ENCODE measurements around the gene MED13L. TPM values are rescaled to one million over a fixed set of nuclear protein-coding genes. Genes with fewer than 3 reads are reported as not detected.
A peak's percentile ranks its signal among the peaks of the same experiment; 100 is the strongest.

Gene MED13L
- total and polyA plus RNA-seq, 2 donors (not counting 1 experiment from before 2014, with no cell fraction given) = 56.5 to 97.3 TPM

GRCh38 chr12:116028619-116029018 is 248.9 kb downstream of the MED13L start:
- no peak overlapping the region for H3K27ac ChIP-seq (ENCODE audit: insufficient read depth, low read length)
- no peak for DNase-seq (ENCODE audit: low read depth in 2 of 2)
- H3K4me3 ChIP-seq (replicated peaks in 1 of 4; ENCODE audit: control extremely low read depth in 1 of 4, insufficient read depth in 1 of 4, low read depth in 3 of 4, low read length in 4 of 4) = no peak overlapping the region
- H3K79me2 ChIP-seq (ENCODE audit: control insufficient read depth, insufficient read depth, low read length) = peaks cover 17% of the 10 kb centered on the region
- H2AFZ ChIP-seq (ENCODE audit: low read length) = no peak overlapping the region
- no peak overlapping the region for H3K9ac ChIP-seq (ENCODE audit: insufficient read depth, low read length)
- H3K27me3 ChIP-seq (ENCODE audit: control insufficient read depth, insufficient read depth, low read length) = no peaks in the 10 kb centered on the region
- no peak overlapping the region for H3K4me2 ChIP-seq (ENCODE audit: extremely low read depth, insufficient read depth, low read length)
- no peaks in the 10 kb centered on the region for H4K20me1 ChIP-seq (ENCODE audit: control insufficient read depth, extremely low read depth, insufficient read depth, low read length)
- H3K4me1 ChIP-seq (ENCODE audit: control insufficient read depth, extremely low read depth, insufficient read depth, low read length) = no peaks in the 10 kb centered on the region
- no peaks in the 10 kb centered on the region for H3K36me3 ChIP-seq (ENCODE audit: control insufficient read depth, insufficient read depth, low read length)
- TF ChIP-seq CTCF (conservative IDR thresholded peaks at IDR 0.05 in 1 of 2, IDR thresholded peaks at IDR 0.05 in 1 of 2; ENCODE audit: low read depth in 1 of 2, low read length in 2 of 2) (no peak), EZH2 (IDR thresholded peaks at IDR 0.05; ENCODE audit: low read length, missing control alignments) (no peak)
- H3K9me3 ChIP-seq (ENCODE audit: control insufficient read depth, insufficient read depth, low read depth, low read length) = no peaks in the 10 kb centered on the region

DNA sequence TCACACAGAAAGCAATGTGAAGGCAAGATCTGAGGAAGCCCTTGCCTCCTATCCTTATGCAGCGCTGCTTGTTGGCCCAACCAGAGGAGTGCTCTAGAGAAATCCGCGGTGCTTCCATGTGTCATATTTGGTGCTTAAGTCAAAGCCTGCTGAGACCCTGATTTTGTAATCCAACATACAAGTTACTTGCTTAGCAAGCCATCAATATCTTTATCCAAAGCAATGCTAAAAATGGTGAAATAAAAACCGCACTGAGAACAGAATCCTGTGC is 250.0 kb downstream of the MED13L start:
- H2AFZ ChIP-seq (ENCODE audit: low read length) = no peak overlapping the region
- TF ChIP-seq CTCF (conservative IDR thresholded peaks at IDR 0.05 in 1 of 2, IDR thresholded peaks at IDR 0.05 in 1 of 2; ENCODE audit: low read depth in 1 of 2, low read length in 2 of 2) (no peak), EZH2 (IDR thresholded peaks at IDR 0.05; ENCODE audit: low read length, missing control alignments) (no peak)
- no peaks in the 10 kb centered on the region for H3K4me1 ChIP-seq (ENCODE audit: control insufficient read depth, extremely low read depth, insufficient read depth, low read length)
- H3K27ac ChIP-seq (ENCODE audit: insufficient read depth, low read length) = no peak overlapping the region
- no peak overlapping the region for H3K4me2 ChIP-seq (ENCODE audit: extremely low read depth, insufficient read depth, low read length)
- peak in 1 of 2 donors; percentile 8 for DNase-seq (ENCODE audit: low read depth in 2 of 2)
- no peaks in the 10 kb centered on the region for H3K9me3 ChIP-seq (ENCODE audit: control insufficient read depth, insufficient read depth, low read depth, low read length)
- peaks cover 21% of the 10 kb centered on the region for H3K79me2 ChIP-seq (ENCODE audit: control insufficient read depth, insufficient read depth, low read length)
- no peak overlapping the region for H3K9ac ChIP-seq (ENCODE audit: insufficient read depth, low read length)
- H3K4me3 ChIP-seq (replicated peaks in 1 of 4; ENCODE audit: control extremely low read depth in 1 of 4, insufficient read depth in 1 of 4, low read depth in 3 of 4, low read length in 4 of 4) = no peak overlapping the region
- H4K20me1 ChIP-seq (ENCODE audit: control insufficient read depth, extremely low read depth, insufficient read depth, low read length) = no peaks in the 10 kb centered on the region
- no peaks in the 10 kb centered on the region for H3K27me3 ChIP-seq (ENCODE audit: control insufficient read depth, insufficient read depth, low read length)
- no peaks in the 10 kb centered on the region for H3K36me3 ChIP-seq (ENCODE audit: control insufficient read depth, insufficient read depth, low read length)

DNA sequence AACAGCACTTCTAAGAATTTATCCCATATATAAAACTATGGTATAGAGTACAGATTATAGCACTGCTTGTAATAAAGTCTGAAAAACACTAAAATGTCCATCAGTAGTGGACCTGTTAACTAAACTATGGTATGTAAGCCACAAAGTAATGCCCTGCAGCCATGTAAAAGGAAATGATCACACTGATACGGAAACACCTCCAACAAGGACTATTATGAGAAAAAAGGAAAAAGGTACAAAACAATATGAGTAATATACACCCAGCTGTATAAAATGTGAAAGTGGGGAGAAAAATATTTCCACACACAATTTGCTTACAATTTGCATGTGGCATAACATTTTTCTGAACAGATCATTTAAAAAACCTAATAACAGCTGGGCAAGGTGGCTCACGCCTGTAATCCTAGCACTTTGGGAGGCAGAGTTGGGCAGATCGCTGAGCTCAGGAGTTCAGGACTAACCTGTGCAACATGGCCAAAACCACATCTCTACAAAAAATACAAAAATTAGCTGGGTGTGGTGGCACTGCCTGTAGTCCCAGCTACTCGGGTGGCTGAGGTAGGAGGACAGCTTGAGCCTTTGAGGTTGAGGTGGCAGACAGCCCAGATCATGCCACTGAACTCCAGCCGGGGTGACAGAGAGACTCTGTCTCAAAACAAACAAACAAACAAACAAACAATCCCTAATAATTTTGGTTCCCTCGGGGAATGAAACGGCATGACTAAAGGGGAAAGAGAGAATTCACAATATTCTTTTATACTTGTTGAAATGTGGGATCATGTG is 250.5 kb downstream of the MED13L start:
- Histone ChIP-seq H4K20me1 (ENCODE audit: control insufficient read depth, extremely low read depth, insufficient read depth, low read length) (no peaks in the 10 kb centered on the region), H3K27me3 (ENCODE audit: control insufficient read depth, insufficient read depth, low read length) (no peaks in the 10 kb centered on the region), H3K9ac (ENCODE audit: insufficient read depth, low read length) (no peak overlapping the region), H3K79me2 (ENCODE audit: control insufficient read depth, insufficient read depth, low read length) (peaks cover 21% of the 10 kb centered on the region), H3K36me3 (ENCODE audit: control insufficient read depth, insufficient read depth, low read length) (no peaks in the 10 kb centered on the region), H3K4me1 (ENCODE audit: control insufficient read depth, extremely low read depth, insufficient read depth, low read length) (no peaks in the 10 kb centered on the region), H3K4me2 (ENCODE audit: extremely low read depth, insufficient read depth, low read length) (no peak overlapping the region), H3K4me3 (replicated peaks in 1 of 4; ENCODE audit: control extremely low read depth in 1 of 4, insufficient read depth in 1 of 4, low read depth in 3 of 4, low read length in 4 of 4) (no peak overlapping the region), H2AFZ (ENCODE audit: low read length) (no peak overlapping the region), H3K9me3 (ENCODE audit: control insufficient read depth, insufficient read depth, low read depth, low read length) (no peaks in the 10 kb centered on the region), H3K27ac (ENCODE audit: insufficient read depth, low read length) (no peak overlapping the region)
- DNase-seq (ENCODE audit: low read depth in 2 of 2) = no peak
- no peak for TF ChIP-seq EZH2 (IDR thresholded peaks at IDR 0.05; ENCODE audit: low read length, missing control alignments)
